GM18861 (cell line): ENCODE results near the gene CTIF.

Experiments used
- ATAC-seq: cut with Tn5 transposase; IDR thresholded peaks from one replicate; pipeline ENCODE4 v1.9.1; 2021; ENCODE audit not compliant: unreplicated experiment

The CTIF gene

GRCh38 chr18:48766026-48766425, 227.2 kb downstream of the CTIF start:
- ATAC-seq = no peak

GRCh38 chr18:48766487-48766886, 227.7 kb downstream of the CTIF start:
- ATAC-seq = no peak

- ATAC-seq = no peak
Observed at GRCh38 chr18:48767090-48767690, 228.4 kb downstream of the CTIF start.

GRCh38 chr18:48769006-48769636, 230.3 kb downstream of the CTIF start:
- ATAC-seq = no peak

- ATAC-seq = no peak
Observed at GRCh38 chr18:48770243-48770642, 231.4 kb downstream of the CTIF start.

GRCh38 chr18:48771641-48772375, 233.0 kb downstream of the CTIF start:
- ATAC-seq = no peak

- no peak for ATAC-seq
Observed at GRCh38 chr18:48772457-48772856, 233.6 kb downstream of the CTIF start.

GRCh38 chr18:48773821-48774220, 235.0 kb downstream of the CTIF start:
- ATAC-seq = no peak

- ATAC-seq = no peak
Observed at GRCh38 chr18:48774941-48775340, 236.1 kb downstream of the CTIF start.

- ATAC-seq = no peak
Observed at GRCh38 chr18:48775372-48776155, 236.7 kb downstream of the CTIF start.

- ATAC-seq = no peak
Observed at GRCh38 chr18:48776156-48776555, 237.3 kb downstream of the CTIF start.

GRCh38 chr18:48776641-48777025, 237.8 kb downstream of the CTIF start:
- ATAC-seq = no peak

- peak; percentile 57 for ATAC-seq
Observed at GRCh38 chr18:48777026-48777743, 238.4 kb downstream of the CTIF start.

GRCh38 chr18:48777744-48778116, 238.9 kb downstream of the CTIF start:
- no peak for ATAC-seq

- no peak for ATAC-seq
Observed at GRCh38 chr18:48778344-48779011, 239.6 kb downstream of the CTIF start.

- no peak for ATAC-seq
Observed at GRCh38 chr18:48779462-48779861, 240.6 kb downstream of the CTIF start.

GRCh38 chr18:48780201-48780912, 241.5 kb downstream of the CTIF start:
- no peak for ATAC-seq

GRCh38 chr18:48780913-48781162, 242.0 kb downstream of the CTIF start:
- no peak for ATAC-seq

- ATAC-seq = no peak
Observed at GRCh38 chr18:48781163-48781987, 242.5 kb downstream of the CTIF start.
